ENCODE data around the gene NEU2.

DNA sequence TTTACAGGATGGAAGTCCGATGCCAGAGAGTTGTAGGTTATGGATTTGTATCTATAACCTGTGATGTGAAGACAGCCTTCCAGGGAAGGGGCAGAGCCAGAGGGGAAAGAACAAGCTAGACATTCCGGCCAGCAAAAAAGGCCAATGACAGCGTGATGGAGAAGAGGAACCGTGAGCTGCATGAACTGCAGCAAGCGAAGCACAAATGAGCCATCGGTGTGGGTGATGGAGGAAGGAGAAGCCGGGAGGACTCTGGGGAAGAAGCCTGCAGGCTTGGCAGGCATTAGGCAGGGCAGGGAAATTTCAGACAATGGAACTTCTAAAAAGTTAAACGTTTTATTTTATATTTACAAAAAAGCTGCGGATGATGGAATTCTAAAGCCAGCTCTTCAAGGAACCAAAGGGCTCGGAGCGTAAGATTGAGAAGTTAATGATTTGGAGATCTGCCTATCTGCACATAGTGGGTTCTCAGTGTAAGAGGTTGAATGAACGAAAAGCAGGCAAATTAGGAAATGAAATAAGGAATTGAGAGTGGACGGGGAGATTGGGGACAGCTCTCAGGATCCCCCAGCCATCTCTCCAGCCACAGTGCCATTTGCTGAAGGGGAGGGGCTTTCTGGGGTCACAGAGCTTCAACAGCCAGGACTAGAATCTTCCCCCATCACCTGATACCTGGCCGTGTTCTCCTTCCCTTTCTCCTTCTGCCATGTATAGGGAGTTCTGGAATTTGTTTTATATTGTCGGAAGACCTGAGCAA lies 47.8 kb upstream of the NEU2 start:
- TF ChIP-seq POLR2AphosphoS5 (IDR thresholded peaks at IDR 0.05), result no peak
- TF ChIP-seq, protein P1, sequence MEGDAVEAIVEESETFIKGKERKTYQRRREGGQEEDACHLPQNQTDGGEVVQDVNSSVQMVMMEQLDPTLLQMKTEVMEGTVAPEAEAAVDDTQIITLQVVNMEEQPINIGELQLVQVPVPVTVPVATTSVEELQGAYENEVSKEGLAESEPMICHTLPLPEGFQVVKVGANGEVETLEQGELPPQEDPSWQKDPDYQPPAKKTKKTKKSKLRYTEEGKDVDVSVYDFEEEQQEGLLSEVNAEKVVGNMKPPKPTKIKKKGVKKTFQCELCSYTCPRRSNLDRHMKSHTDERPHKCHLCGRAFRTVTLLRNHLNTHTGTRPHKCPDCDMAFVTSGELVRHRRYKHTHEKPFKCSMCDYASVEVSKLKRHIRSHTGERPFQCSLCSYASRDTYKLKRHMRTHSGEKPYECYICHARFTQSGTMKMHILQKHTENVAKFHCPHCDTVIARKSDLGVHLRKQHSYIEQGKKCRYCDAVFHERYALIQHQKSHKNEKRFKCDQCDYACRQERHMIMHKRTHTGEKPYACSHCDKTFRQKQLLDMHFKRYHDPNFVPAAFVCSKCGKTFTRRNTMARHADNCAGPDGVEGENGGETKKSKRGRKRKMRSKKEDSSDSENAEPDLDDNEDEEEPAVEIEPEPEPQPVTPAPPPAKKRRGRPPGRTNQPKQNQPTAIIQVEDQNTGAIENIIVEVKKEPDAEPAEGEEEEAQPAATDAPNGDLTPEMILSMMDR (IDR thresholded peaks at IDR 0.05 in 8 of 11, conservative IDR thresholded peaks at IDR 0.05 in 3 of 11), result no peak

All from spleen (tissue), 7 donors.